IMR-90 (cell line): ENCODE results near the gene SFTPA1. TPM values are rescaled to one million over a fixed set of nuclear protein-coding genes. Genes with fewer than 3 reads are reported as not detected.

ENCODE experiments used
- ATAC-seq: fragments of 200-7000 bp; cut with Tn5 transposase; 2 replicates; pipeline ENCODE4 v1.9.1; 2020; ENCODE audit warnings: low read depth, mild to moderate bottlenecking, moderate library complexity
- BruUV-seq: library from RNA; stranded (reverse); fragments of 400-500 nt; replicated peaks from 2 replicates; lab custom pipeline; 2021; lab: Mats Ljungman, UMichigan
- CTCF ChIA-PET: fragments of 300-600 bp; formaldehyde crosslinking; extraction: SDS; loops from one replicate; lab custom pipeline; 2021; ENCODE audit warnings: antibody characterized with exemption; lab: Yijun Ruan, JAX
- POLR2A ChIA-PET: fragments of 300-600 bp; sonication (Branson Sonifier 250); formaldehyde crosslinking; loops from one replicate; lab custom pipeline; 2022; ENCODE audit warnings: antibody characterized with exemption; ENCODE audit not compliant: unreplicated experiment; lab: Charles Lee
- DNase-seq: peaks from one replicate; pipeline ENCODE4 v3.0.0; 2013
- H2AFZ ChIP-seq: replicated peaks from 2 replicates; pipeline ENCODE3; 2013; ENCODE audit warnings: low read length, mild to moderate bottlenecking; ENCODE audit not compliant: poor library complexity
- H2AK5ac ChIP-seq: 2 replicates; pipeline ENCODE4 v1.6.1; 2013; ENCODE audit warnings: low read depth, low read length, inconsistent platforms
- H2AK9ac ChIP-seq: replicated peaks from 2 replicates; pipeline ENCODE3; 2013; ENCODE audit warnings: mild to moderate bottlenecking, low read depth, low read length, moderate library complexity; ENCODE audit not compliant: poor library complexity
- H2BK120ac ChIP-seq: 2 replicates; pipeline ENCODE4 v1.6.1; 2013; ENCODE audit warnings: low read depth, low read length, inconsistent platforms
- H2BK15ac ChIP-seq: 3 replicates; pipeline ENCODE4 v1.6.1; 2013; ENCODE audit warnings: low read depth, low read length, inconsistent platforms
- H2BK20ac ChIP-seq: 2 replicates; pipeline ENCODE4 v1.6.1; 2013; ENCODE audit warnings: low read depth, mild to moderate bottlenecking, inconsistent platforms, low read length, moderate library complexity
- H2BK5ac ChIP-seq: 2 replicates; pipeline ENCODE4 v1.6.1; 2013; ENCODE audit warnings: mild to moderate bottlenecking, low read depth, low read length, inconsistent platforms; ENCODE audit not compliant: poor library complexity, severe bottlenecking
- H3K14ac ChIP-seq: replicated peaks from 2 replicates; pipeline ENCODE4 v1.6.1; 2013; ENCODE audit warnings: low read depth, low read length, inconsistent platforms
- H3K18ac ChIP-seq: 2 replicates; pipeline ENCODE4 v1.6.1; 2013; ENCODE audit warnings: low read depth, low read length, control low read depth
- H3K23ac ChIP-seq: 2 replicates; pipeline ENCODE4 v1.6.1; 2013; ENCODE audit warnings: low read depth, low read length, inconsistent platforms
- H3K27ac ChIP-seq: 2 replicates; pipeline ENCODE4 v1.5.1; 2013; ENCODE audit warnings: mild to moderate bottlenecking, control low read depth, low read length; ENCODE audit not compliant: insufficient read depth
- H3K27me3 ChIP-seq: 2 replicates; pipeline ENCODE4 v1.6.1; 2013; ENCODE audit warnings: low read length; ENCODE audit not compliant: control insufficient read depth, insufficient read depth
- H3K36me3 ChIP-seq: 2 replicates; pipeline ENCODE4 v1.6.1; 2013; ENCODE audit warnings: low read length, mixed read lengths; ENCODE audit not compliant: control insufficient read depth, insufficient read depth
- H3K4ac ChIP-seq: 2 replicates; pipeline ENCODE4 v1.6.1; 2013; ENCODE audit warnings: low read depth, low read length, inconsistent platforms
- H3K4me1 ChIP-seq: 2 replicates; pipeline ENCODE4 v1.6.1; 2013; ENCODE audit warnings: low read length, mixed read lengths; ENCODE audit not compliant: control insufficient read depth, insufficient read depth
- H3K4me2 ChIP-seq: 2 replicates; pipeline ENCODE4 v1.6.1; 2013; ENCODE audit warnings: low read depth, mild to moderate bottlenecking, control low read depth, low read length, moderate library complexity
- H3K4me3 ChIP-seq: 2 replicates; pipeline ENCODE4 v1.5.1; 2013; ENCODE audit warnings: low read depth, mild to moderate bottlenecking, control low read depth, low read length, moderate library complexity; ENCODE audit not compliant: insufficient read depth
- H3K56ac ChIP-seq: 2 replicates; pipeline ENCODE4 v1.6.1; 2013; ENCODE audit warnings: low read length, inconsistent platforms; ENCODE audit not compliant: insufficient read depth; ENCODE audit errors: extremely low read depth
- H3K79me1 ChIP-seq, 2 experiments: 2 replicates each; pipeline ENCODE4 v1.6.1; 2013; ENCODE audit warnings: low read length in 2 of 2, inconsistent platforms in 1 of 2, low read depth in 1 of 2
- H3K9ac ChIP-seq: 2 replicates; pipeline ENCODE4 v1.6.1; 2013; ENCODE audit warnings: low read depth, low read length, control low read depth
- H3K9me1 ChIP-seq: 2 replicates; pipeline ENCODE4 v1.6.1; 2013; ENCODE audit warnings: low read length, inconsistent platforms; ENCODE audit not compliant: insufficient read depth
- H3K9me3 ChIP-seq: 2 replicates; pipeline ENCODE4 v1.6.1; 2013; ENCODE audit warnings: low read length; ENCODE audit not compliant: control insufficient read depth, insufficient read depth
- H4K20me1 ChIP-seq: 2 replicates; pipeline ENCODE4 v1.6.1; 2013; ENCODE audit warnings: low read length, inconsistent platforms; ENCODE audit not compliant: insufficient read depth
- H4K5ac ChIP-seq: 2 replicates; pipeline ENCODE4 v1.6.1; 2013; ENCODE audit warnings: mild to moderate bottlenecking, low read depth, low read length, control low read depth
- H4K8ac ChIP-seq, 2 experiments: 2 replicates each; pipeline ENCODE4 v1.6.1; 2013; ENCODE audit warnings: low read depth in 2 of 2, low read length in 2 of 2, control low read depth in 1 of 2, inconsistent platforms in 1 of 2
- H4K91ac ChIP-seq: 2 replicates; pipeline ENCODE4 v1.6.1; 2013; ENCODE audit warnings: low read depth, low read length, inconsistent platforms; ENCODE audit not compliant: insufficient read depth
- CEBPB ChIP-seq: IDR thresholded peaks from 2 replicates; pipeline ENCODE4 v1.6.1; 2012; ENCODE audit warnings: low read depth, low read length, improper control_type of control experiment
- dilution Hi-C: fragments of 300-500 bp; cut with HindIII; formaldehyde crosslinking; loops from one replicate; pipeline ENCODE4 v1.14.3; 2018; ENCODE audit warnings: low sequenced_read_pairs; ENCODE audit not compliant: unreplicated experiment
- in situ Hi-C: fragments of 300-500 bp; cut with MboI; formaldehyde crosslinking; loops from 3 replicates; pipeline ENCODE4 v1.14.3; 2019; ENCODE audit warnings: low sequenced_read_pairs, inconsistent platforms, mixed read lengths
- intact Hi-C: fragments of 100-400 bp; cut with micrococcal nuclease; formaldehyde crosslinking; loops from 2 replicates; pipeline ENCODE4 v1.10.0; 2022
- polyA plus RNA-seq, 3 experiments: library from polyadenylated mRNA; depleted of rRNA; stranded (reverse); fragments of >200 nt; gene quantifications; 2 replicates each; pipeline ENCODE4 v1.2.3, GENCODE V29; 2012; ENCODE audit warnings: low replicate concordance in 1 of 3
- total RNA-seq: library from RNA; depleted of rRNA; stranded (reverse); fragments of >200 nt; gene quantifications from 2 replicates; pipeline ENCODE4 v1.2.3, GENCODE V29; 2012

Gene SFTPA1
- total and polyA plus RNA-seq, 2 of the 4 experiments (the other 2 are of a cell fraction) = not detected

DNA sequence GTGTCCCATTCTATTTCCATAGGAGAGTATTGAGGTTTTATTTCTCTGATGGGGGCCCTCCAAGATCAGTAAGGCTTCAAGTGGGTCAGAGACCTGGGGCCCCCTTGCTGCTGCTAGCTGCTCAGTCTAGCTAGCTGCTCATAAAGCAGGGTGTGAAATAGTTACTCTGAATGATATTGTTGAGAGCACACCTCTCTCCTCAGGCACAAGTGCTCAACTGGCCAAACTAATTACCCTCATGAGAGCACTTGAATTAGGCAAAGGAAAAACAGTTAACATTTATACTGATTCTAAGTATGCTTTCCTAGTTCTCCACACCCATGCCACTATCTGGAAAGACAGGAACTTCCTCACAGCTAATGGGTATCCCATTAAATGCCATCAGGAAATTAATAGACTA is 5.4 kb upstream of the SFTPA1 start:
- POLR2A ChIA-PET = no interaction called here
- no peak for ATAC-seq

More for the DNA sequence above, 5.4 kb upstream of the SFTPA1 start:
- H3K9me3 ChIP-seq = peaks cover 4% of the 10 kb centered on the region; the same call in 1 of the 2 replicates
- H3K18ac ChIP-seq = no peak overlapping the region
- no peaks in the 10 kb centered on the region for H3K9me1 ChIP-seq
- H3K79me1 ChIP-seq = no peaks in the 10 kb centered on the region
- H3K4me3 ChIP-seq = no peak overlapping the region
- H3K4ac ChIP-seq = no peak overlapping the region
- no peak overlapping the region for H3K23ac ChIP-seq
- no peak overlapping the region for H3K4me2 ChIP-seq
- no peak overlapping the region for H2BK20ac ChIP-seq
- intact Hi-C loops = no loop called here
- H2BK120ac ChIP-seq = no peak overlapping the region
- H3K4me1 ChIP-seq = no peaks in the 10 kb centered on the region
- DNase-seq = no peak
- no peak for TF ChIP-seq CEBPB
- BruUV-seq = no TSS peak
- H3K9ac ChIP-seq = no peak overlapping the region
- H3K36me3 ChIP-seq = no peaks in the 10 kb centered on the region
- CTCF ChIA-PET = no interaction called here
- no peak overlapping the region for H2AFZ ChIP-seq
- H3K56ac ChIP-seq = no peak overlapping the region
- H3K27me3 ChIP-seq = peaks cover 16% of the 10 kb centered on the region
- dilution Hi-C loops = no loop called here
- H2BK15ac ChIP-seq = no peak overlapping the region
- H4K5ac ChIP-seq = no peak overlapping the region
- no peak overlapping the region for H4K8ac ChIP-seq
- H2AK5ac ChIP-seq = no peak overlapping the region
- in situ Hi-C loops = loop anchor here (10.0 kb wide), 1 partner anchor 231 kb away; no protein-coding TSS in a partner anchor
- no peaks in the 10 kb centered on the region for H4K20me1 ChIP-seq
- no peak overlapping the region for H2BK5ac ChIP-seq
- no peak overlapping the region for H3K27ac ChIP-seq
- H3K14ac ChIP-seq = no peak overlapping the region
- H2AK9ac ChIP-seq = no peak overlapping the region
- H4K91ac ChIP-seq = no peak overlapping the region
